ENCODE measurements around the gene PRMT7. TPM values are rescaled to one million over a fixed set of nuclear protein-coding genes. Genes with fewer than 3 reads are reported as not detected.

The PRMT7 gene
- total and polyA plus RNA-seq, 2 experiments from 2014 or later = 56.6 to 110 TPM

DNA sequence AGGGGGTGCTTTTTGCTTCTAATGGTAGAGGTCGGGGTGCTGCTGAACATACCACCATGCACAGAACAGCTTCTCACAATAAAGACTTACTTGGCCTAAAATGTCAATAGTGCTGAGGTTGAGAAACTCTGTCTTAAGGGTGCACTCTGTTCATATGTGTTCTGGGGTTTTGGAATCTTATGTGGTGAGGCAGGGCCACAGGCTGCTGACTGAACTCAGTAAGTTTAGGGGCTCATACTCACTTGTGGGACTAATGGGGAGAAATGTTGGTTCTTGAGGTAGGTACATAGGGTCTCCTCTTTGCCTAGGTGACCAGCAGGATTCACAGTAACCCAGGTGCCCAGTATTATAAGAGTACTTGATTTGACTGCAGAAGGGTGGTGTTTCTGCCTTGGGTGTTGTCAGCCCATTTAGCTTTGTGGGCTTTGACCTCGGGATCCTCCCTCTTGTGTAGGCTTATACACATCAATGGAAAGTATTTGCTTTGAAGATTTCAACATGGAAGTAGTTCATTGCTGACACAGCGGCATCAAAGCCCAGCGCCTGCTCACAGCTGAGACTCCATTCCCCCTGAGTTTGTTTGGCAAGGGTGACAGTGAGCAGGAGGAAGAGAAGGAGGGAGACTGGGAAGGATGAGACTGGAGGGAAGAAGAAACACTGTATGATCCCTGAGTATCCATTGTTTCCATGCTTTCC lies 29.3 kb upstream of the PRMT7 start:
- H3K4me1 ChIP-seq (ENCODE audit: low read depth) = peaks cover 14% of the 10 kb centered on the region
- no peak for DNase-seq (ENCODE audit: low read depth in 1 of 2, low spot score in 1 of 2)
- no peak overlapping the region for H3K27ac ChIP-seq
- TF ChIP-seq, protein P1, sequence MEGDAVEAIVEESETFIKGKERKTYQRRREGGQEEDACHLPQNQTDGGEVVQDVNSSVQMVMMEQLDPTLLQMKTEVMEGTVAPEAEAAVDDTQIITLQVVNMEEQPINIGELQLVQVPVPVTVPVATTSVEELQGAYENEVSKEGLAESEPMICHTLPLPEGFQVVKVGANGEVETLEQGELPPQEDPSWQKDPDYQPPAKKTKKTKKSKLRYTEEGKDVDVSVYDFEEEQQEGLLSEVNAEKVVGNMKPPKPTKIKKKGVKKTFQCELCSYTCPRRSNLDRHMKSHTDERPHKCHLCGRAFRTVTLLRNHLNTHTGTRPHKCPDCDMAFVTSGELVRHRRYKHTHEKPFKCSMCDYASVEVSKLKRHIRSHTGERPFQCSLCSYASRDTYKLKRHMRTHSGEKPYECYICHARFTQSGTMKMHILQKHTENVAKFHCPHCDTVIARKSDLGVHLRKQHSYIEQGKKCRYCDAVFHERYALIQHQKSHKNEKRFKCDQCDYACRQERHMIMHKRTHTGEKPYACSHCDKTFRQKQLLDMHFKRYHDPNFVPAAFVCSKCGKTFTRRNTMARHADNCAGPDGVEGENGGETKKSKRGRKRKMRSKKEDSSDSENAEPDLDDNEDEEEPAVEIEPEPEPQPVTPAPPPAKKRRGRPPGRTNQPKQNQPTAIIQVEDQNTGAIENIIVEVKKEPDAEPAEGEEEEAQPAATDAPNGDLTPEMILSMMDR (IDR thresholded peaks at IDR 0.05; ENCODE audit: low read depth, low read length) = no peak
- H3K9me3 ChIP-seq (ENCODE audit: low read depth) = no peaks in the 10 kb centered on the region
- H3K27me3 ChIP-seq = no peaks in the 10 kb centered on the region
- H3K36me3 ChIP-seq = no peaks in the 10 kb centered on the region
- H3K4me3 ChIP-seq = no peak overlapping the region

DNA sequence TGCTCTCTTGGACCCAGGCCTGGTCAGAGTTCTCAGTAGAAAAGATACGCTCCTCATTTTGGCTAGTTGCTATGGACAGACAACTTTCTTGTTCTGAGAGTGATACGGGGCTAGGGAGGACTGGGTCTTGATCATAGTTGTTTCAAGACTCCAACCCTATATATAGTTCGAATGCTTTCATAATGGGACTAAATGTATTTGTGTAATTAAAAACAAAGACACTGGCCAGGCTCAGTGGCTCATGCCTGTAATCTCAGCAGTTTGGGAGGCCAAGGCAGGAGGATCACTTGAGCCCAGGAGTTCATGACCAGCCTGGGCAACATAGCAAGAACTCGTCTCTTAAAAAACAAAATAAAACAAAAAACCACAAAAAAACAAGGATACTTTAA lies 28.8 kb upstream of the PRMT7 start:
- H3K9me3 ChIP-seq (ENCODE audit: low read depth) = no peaks in the 10 kb centered on the region

DNA sequence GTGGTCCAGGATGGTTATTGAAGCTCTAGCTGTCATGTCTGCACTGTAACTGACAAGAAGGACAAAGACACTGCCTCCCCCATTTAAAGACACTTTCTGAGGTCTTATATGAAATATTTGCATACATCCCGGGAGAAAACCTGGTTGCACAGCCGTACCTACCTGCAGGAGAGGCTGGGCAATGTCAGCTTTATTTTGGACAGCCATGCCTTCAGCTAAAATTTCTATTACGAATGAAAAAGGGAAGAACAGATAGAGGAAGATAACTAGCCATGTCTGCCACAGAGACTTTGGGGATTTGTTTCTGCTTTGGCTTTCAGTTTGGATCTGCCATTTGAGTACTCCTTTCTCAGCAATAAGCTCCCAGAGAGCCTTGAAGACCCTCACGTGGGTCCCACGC lies 27.5 kb upstream of the PRMT7 start:
- H3K9me3 ChIP-seq (ENCODE audit: low read depth) = no peaks in the 10 kb centered on the region
- TF ChIP-seq, protein P1 (IDR thresholded peaks at IDR 0.05; ENCODE audit: low read depth, low read length) = no peak
- no peaks in the 10 kb centered on the region for H3K36me3 ChIP-seq
- no peaks in the 10 kb centered on the region for H3K27me3 ChIP-seq
- no peak for DNase-seq (ENCODE audit: low read depth in 1 of 2, low spot score in 1 of 2)
- H3K27ac ChIP-seq = peak overlapping the region; percentile 71
- no peak overlapping the region for H3K4me3 ChIP-seq
- H3K4me1 ChIP-seq (ENCODE audit: low read depth) = peaks cover 14% of the 10 kb centered on the region

More for the DNA sequence above, 28.8 kb upstream of the PRMT7 start:
- Histone ChIP-seq H3K4me3 (no peak overlapping the region), H3K27ac (no peak overlapping the region), H3K4me1 (ENCODE audit: low read depth) (peaks cover 14% of the 10 kb centered on the region), H3K36me3 (no peaks in the 10 kb centered on the region), H3K27me3 (no peaks in the 10 kb centered on the region)
- DNase-seq (ENCODE audit: low read depth in 1 of 2, low spot score in 1 of 2) = no peak
- TF ChIP-seq, protein P1 (IDR thresholded peaks at IDR 0.05; ENCODE audit: low read depth, low read length) = no peak

DNA sequence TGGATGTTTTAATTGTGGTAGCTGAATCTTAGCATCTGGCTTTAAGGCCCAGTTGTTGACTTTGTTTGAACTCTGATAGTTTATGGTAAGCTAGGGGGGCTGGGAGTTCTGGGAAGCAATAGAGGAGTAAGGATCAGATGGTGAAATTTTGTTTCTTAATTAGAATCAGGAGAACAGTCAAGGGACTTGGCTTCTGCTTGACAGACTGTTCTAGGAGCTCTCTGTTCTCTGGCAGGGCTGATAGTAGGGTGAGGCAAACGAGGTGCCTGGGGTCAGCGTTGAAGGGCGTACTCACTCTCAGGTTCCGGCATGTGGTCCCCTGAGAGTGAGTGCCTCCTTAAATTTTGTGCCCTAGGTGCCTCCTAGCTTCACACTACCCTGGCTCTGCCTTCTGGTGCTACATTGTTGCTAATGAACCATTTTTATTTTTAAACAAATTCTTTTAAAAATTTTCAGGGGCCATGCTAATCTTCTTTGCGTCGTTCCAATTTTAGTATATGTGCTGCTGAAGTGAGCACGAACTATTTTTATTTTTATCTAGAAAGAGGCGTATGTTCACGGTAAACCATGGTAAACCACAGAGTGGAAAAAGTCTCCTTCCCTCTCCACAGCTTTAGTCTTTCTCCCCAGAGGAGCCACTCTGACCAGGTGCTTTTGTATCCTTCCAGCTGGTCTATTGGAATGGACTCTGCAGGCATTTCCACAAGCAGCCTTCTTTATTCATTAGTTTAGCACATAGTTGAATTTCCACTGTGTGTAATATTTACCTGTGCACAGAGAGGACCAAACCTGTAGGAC lies 26.8 kb upstream of the PRMT7 start:
- Histone ChIP-seq H3K4me3 (no peak overlapping the region), H3K9me3 (ENCODE audit: low read depth) (no peaks in the 10 kb centered on the region), H3K36me3 (no peaks in the 10 kb centered on the region), H3K27ac (peak overlapping the region; percentile 71), H3K4me1 (ENCODE audit: low read depth) (peaks cover 14% of the 10 kb centered on the region), H3K27me3 (no peaks in the 10 kb centered on the region)
- DNase-seq (ENCODE audit: low read depth in 1 of 2, low spot score in 1 of 2) = peak in 1 of 2 donors; percentile 18
- TF ChIP-seq, protein P1 (IDR thresholded peaks at IDR 0.05; ENCODE audit: low read depth, low read length) = no peak

DNA sequence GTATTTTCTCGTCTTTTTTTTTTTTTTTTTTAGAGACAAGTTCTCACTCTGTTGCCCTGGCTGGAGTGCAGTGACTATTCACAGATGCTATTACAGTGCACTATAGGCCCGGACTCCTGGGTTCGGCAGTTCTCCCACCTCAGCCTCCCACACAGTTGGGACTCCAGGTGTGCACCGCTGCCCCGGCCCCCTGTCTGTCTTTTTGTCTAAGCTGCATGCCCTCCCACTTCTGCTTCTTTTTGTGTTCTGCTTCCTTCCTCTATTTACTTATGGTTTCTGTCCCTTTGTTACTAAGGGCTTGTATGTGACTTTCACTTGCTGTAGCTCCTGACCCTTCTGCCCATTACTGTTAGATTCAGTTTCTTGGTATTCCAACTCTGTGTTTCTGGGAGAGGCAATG lies 26.0 kb upstream of the PRMT7 start:
- TF ChIP-seq, protein P1 (IDR thresholded peaks at IDR 0.05; ENCODE audit: low read depth, low read length) = no peak
- H3K4me1 ChIP-seq (ENCODE audit: low read depth) = peaks cover 14% of the 10 kb centered on the region
- H3K27ac ChIP-seq = no peak overlapping the region
- no peaks in the 10 kb centered on the region for H3K9me3 ChIP-seq (ENCODE audit: low read depth)
- H3K36me3 ChIP-seq = no peaks in the 10 kb centered on the region
- H3K27me3 ChIP-seq = no peaks in the 10 kb centered on the region
- DNase-seq (ENCODE audit: low read depth in 1 of 2, low spot score in 1 of 2) = no peak
- no peak overlapping the region for H3K4me3 ChIP-seq

All from cardiac muscle cell (in vitro differentiated cells and primary cell).